K562 (cell line): ENCODE measurements around the gene WDR27. TPM values are rescaled to one million over a fixed set of nuclear protein-coding genes. Genes with fewer than 3 reads are reported as not detected.
A peak's percentile ranks its signal among the peaks of the same experiment; 100 is the strongest.

ENCODE experiments used
- FOS ChIP-seq: IDR thresholded peaks from 3 replicates; pipeline ENCODE4 v1.6.1; 2011; ENCODE audit not compliant: insufficient read length; ENCODE audit errors: extremely low read depth
- KDM5B ChIP-seq: fragments of 200-600 bp; sonication (generic); IDR thresholded peaks from 2 replicates; pipeline ENCODE4 v1.6.1; 2012; ENCODE audit warnings: low read depth, mild to moderate bottlenecking, moderate library complexity, low read length, control low read depth, inconsistent platforms; ENCODE audit not compliant: insufficient replicate concordance
- MGA ChIP-seq: fragments of 450-650 bp; IDR thresholded peaks from 2 replicates; pipeline ENCODE4 v1.6.1; 2016; ENCODE audit warnings: mild to moderate bottlenecking, moderate library complexity
- MXI1 ChIP-seq: IDR thresholded peaks from 2 replicates; pipeline ENCODE4 v1.6.1; 2011; ENCODE audit warnings: low read depth, mild to moderate bottlenecking, improper control_type of control experiment, low read length
- POLR2AphosphoS2 ChIP-seq: IDR thresholded peaks from 2 replicates; pipeline ENCODE4 v1.6.1; 2012; ENCODE audit warnings: low read length, improper control_type of control experiment
- RUNX1 ChIP-seq: sonication (generic); IDR thresholded peaks from 2 replicates; pipeline ENCODE4 v1.6.1; 2016; ENCODE audit warnings: antibody characterized with exemption, low read depth
- SMAD3 ChIP-seq: fragments of 450-650 bp; formaldehyde crosslinking; conservative IDR thresholded peaks from 2 replicates; pipeline ENCODE4 v1.4.0; 2020; ENCODE audit warnings: mild to moderate bottlenecking
- TFAP4 ChIP-seq: sonication (generic); formaldehyde crosslinking; IDR thresholded peaks from 2 replicates; pipeline ENCODE4 v1.8.0; 2022; ENCODE audit warnings: missing genetic modification reagents, mild to moderate bottlenecking, moderate library complexity, borderline replicate concordance
- ZNF518B ChIP-seq: fragments of 250-450 bp; sonication (Bioruptor Pico); IDR thresholded peaks from 2 replicates; pipeline ENCODE4 v1.5.0; 2021; ENCODE audit warnings: mild to moderate bottlenecking, moderate library complexity
- ZNF830 ChIP-seq: fragments of 250-450 bp; sonication (Bioruptor Pico); IDR thresholded peaks from 2 replicates; pipeline ENCODE4 v1.5.0; 2021; ENCODE audit warnings: mild to moderate bottlenecking
- polyA plus RNA-seq, 8 experiments: library from polyadenylated mRNA; depleted of rRNA in 4 of 8; stranded (reverse) in 5 of 8; unstranded in 3 of 8; fragments of >200 nt; fragmentation: Nextera tagmentation in 2 of 8; fragmentation: Illumina TruSeq in 1 of 8; extraction: Ambion mirVana in 2 of 8; extraction: Trizol in 1 of 8; gene quantifications; 2 replicates each; pipeline versions ENCODE4 v1.2.1 to v1.2.3, GENCODE V29; 2011 to 2014; ENCODE audit warnings: inconsistent platforms in 1 of 8, missing spikeins in 1 of 8
- total RNA-seq, 7 experiments: library from RNA; depleted of rRNA in 6 of 7; stranded (reverse); fragments of >200 nt in 6 of 7; fragmentation: Illumina TruSeq in 2 of 7; extraction: Trizol in 2 of 7; gene quantifications; 2 replicates each; pipeline versions ENCODE4 v1.2.1 to v1.2.3, GENCODE V29; 2011 to 2021; ENCODE audit warnings: low replicate concordance in 1 of 7

Gene WDR27
- total and polyA plus RNA-seq, 9 of the 15 experiments (the other 6 are each of a cell fraction or from before 2014, with no cell fraction given) = 4.3 to 77.2 (median 22.7) TPM

GRCh38 chr6:169723200-169723909, 21.5 kb upstream of the WDR27 start (continued):
- TF ChIP-seq MGA = no peak
- TF ChIP-seq ZNF518B (CRISPR knock-in tag) = no peak
- TF ChIP-seq RUNX1 = no peak
- TF ChIP-seq KDM5B = peak; percentile 46
- TF ChIP-seq POLR2AphosphoS2 = no peak
- no peak for TF ChIP-seq FOS
- TF ChIP-seq MXI1 = no peak
- no peak for TF ChIP-seq TFAP4 (CRISPR knock-in tag)
- no peak for TF ChIP-seq SMAD3
- no peak for TF ChIP-seq ZNF830 (CRISPR knock-in tag)
